ENCODE data around the gene TLL1.

- TF ChIP-seq, protein P1, sequence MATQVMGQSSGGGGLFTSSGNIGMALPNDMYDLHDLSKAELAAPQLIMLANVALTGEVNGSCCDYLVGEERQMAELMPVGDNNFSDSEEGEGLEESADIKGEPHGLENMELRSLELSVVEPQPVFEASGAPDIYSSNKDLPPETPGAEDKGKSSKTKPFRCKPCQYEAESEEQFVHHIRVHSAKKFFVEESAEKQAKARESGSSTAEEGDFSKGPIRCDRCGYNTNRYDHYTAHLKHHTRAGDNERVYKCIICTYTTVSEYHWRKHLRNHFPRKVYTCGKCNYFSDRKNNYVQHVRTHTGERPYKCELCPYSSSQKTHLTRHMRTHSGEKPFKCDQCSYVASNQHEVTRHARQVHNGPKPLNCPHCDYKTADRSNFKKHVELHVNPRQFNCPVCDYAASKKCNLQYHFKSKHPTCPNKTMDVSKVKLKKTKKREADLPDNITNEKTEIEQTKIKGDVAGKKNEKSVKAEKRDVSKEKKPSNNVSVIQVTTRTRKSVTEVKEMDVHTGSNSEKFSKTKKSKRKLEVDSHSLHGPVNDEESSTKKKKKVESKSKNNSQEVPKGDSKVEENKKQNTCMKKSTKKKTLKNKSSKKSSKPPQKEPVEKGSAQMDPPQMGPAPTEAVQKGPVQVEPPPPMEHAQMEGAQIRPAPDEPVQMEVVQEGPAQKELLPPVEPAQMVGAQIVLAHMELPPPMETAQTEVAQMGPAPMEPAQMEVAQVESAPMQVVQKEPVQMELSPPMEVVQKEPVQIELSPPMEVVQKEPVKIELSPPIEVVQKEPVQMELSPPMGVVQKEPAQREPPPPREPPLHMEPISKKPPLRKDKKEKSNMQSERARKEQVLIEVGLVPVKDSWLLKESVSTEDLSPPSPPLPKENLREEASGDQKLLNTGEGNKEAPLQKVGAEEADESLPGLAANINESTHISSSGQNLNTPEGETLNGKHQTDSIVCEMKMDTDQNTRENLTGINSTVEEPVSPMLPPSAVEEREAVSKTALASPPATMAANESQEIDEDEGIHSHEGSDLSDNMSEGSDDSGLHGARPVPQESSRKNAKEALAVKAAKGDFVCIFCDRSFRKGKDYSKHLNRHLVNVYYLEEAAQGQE (IDR thresholded peaks at IDR 0.05; ENCODE audit: low read depth, low read length): no peak
- no peak for TF ChIP-seq EP300 (IDR thresholded peaks at IDR 0.05; ENCODE audit: borderline replicate concordance in 1 of 2, low read depth in 1 of 2, low read length in 1 of 2)
- no peak for TF ChIP-seq SIN3A (IDR thresholded peaks at IDR 0.05; ENCODE audit: borderline replicate concordance, low read depth, low read length)
- TF ChIP-seq, protein P2, sequence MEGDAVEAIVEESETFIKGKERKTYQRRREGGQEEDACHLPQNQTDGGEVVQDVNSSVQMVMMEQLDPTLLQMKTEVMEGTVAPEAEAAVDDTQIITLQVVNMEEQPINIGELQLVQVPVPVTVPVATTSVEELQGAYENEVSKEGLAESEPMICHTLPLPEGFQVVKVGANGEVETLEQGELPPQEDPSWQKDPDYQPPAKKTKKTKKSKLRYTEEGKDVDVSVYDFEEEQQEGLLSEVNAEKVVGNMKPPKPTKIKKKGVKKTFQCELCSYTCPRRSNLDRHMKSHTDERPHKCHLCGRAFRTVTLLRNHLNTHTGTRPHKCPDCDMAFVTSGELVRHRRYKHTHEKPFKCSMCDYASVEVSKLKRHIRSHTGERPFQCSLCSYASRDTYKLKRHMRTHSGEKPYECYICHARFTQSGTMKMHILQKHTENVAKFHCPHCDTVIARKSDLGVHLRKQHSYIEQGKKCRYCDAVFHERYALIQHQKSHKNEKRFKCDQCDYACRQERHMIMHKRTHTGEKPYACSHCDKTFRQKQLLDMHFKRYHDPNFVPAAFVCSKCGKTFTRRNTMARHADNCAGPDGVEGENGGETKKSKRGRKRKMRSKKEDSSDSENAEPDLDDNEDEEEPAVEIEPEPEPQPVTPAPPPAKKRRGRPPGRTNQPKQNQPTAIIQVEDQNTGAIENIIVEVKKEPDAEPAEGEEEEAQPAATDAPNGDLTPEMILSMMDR (IDR thresholded peaks at IDR 0.05): no peak
- no peak for TF ChIP-seq TAF1 (IDR thresholded peaks at IDR 0.05; ENCODE audit: borderline replicate concordance, low read depth, low read length)
- no peak for TF ChIP-seq IRF3 (IDR thresholded peaks at IDR 0.05; ENCODE audit: low read depth, low read length)
- TF ChIP-seq, protein P3, sequence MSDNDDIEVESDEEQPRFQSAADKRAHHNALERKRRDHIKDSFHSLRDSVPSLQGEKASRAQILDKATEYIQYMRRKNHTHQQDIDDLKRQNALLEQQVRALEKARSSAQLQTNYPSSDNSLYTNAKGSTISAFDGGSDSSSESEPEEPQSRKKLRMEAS (IDR thresholded peaks at IDR 0.05; ENCODE audit: low read depth): no peak
- TF ChIP-seq POLR2AphosphoS5 (IDR thresholded peaks at IDR 0.05; ENCODE audit: low read depth, low read length): no peak
- no peak for TF ChIP-seq GABPA (IDR thresholded peaks at IDR 0.05; ENCODE audit: low read depth)
- TF ChIP-seq PBX3 (IDR thresholded peaks at IDR 0.05): no peak
- no peak for TF ChIP-seq EZH2phosphoT487 (IDR thresholded peaks at IDR 0.05; ENCODE audit: borderline replicate concordance, low read depth)
Measured at GRCh38 chr4:166044871-166045270, 171.8 kb downstream of the TLL1 start.

Data from SK-N-SH (cell line).